ENCODE data around the gene CD82.

DNA sequence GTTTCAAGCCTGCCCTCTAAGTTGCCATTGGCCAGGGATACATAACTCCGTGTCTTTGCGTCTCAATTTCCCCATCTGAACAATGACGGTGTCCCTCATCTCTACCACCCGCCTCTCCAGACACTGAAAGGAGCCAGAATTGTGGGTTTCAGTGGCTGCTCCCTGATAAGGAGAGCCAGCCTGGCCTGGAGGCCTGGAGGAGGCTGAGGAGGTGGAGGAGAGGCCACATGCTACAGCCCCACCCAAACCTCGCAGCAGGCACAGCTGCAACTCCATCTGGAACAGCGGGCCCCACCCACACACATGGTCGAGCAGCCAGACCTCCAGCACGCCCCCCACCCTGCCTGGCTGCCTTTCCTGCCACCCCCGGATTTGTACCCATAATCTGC lies 34.4 kb upstream of the CD82 start:
- TF ChIP-seq, protein P1, sequence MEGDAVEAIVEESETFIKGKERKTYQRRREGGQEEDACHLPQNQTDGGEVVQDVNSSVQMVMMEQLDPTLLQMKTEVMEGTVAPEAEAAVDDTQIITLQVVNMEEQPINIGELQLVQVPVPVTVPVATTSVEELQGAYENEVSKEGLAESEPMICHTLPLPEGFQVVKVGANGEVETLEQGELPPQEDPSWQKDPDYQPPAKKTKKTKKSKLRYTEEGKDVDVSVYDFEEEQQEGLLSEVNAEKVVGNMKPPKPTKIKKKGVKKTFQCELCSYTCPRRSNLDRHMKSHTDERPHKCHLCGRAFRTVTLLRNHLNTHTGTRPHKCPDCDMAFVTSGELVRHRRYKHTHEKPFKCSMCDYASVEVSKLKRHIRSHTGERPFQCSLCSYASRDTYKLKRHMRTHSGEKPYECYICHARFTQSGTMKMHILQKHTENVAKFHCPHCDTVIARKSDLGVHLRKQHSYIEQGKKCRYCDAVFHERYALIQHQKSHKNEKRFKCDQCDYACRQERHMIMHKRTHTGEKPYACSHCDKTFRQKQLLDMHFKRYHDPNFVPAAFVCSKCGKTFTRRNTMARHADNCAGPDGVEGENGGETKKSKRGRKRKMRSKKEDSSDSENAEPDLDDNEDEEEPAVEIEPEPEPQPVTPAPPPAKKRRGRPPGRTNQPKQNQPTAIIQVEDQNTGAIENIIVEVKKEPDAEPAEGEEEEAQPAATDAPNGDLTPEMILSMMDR (IDR thresholded peaks at IDR 0.05), result no peak
- no peak for TF ChIP-seq POLR2A (IDR thresholded peaks at IDR 0.05)
